Astrocyte (in vitro differentiated cells and primary cell): ENCODE measurements around the gene PEPD. TPM values are rescaled to one million over a fixed set of nuclear protein-coding genes. Genes with fewer than 3 reads are reported as not detected.

ENCODE experiments used
- DNase-seq: peaks from one replicate; pipeline ENCODE4 v3.0.0-alpha.2; 2010; ENCODE audit warnings: low read depth
- FAIRE-seq: peaks from 2 replicates; lab custom pipeline; 2011; peaks lifted over from hg19 to GRCh38; lab: Jason Lieb, UNC
- H2AFZ ChIP-seq: 2 replicates; pipeline ENCODE4 v1.6.0; 2012; ENCODE audit warnings: low read depth, low read length, inconsistent platforms
- H3K27ac ChIP-seq: 2 replicates; pipeline ENCODE4 v1.5.1; 2011; ENCODE audit warnings: low read depth, low read length, inconsistent platforms
- H3K27me3 ChIP-seq: 2 replicates; pipeline ENCODE4 v1.6.0; 2011; ENCODE audit warnings: low read length, inconsistent platforms; ENCODE audit not compliant: insufficient read depth
- H3K36me3 ChIP-seq: 2 replicates; pipeline ENCODE4 v1.5.1; 2011; ENCODE audit warnings: low read length, inconsistent platforms; ENCODE audit not compliant: insufficient read depth
- H3K4me1 ChIP-seq: 2 replicates; pipeline ENCODE4 v1.5.1; 2011; ENCODE audit warnings: low read length, inconsistent platforms; ENCODE audit not compliant: insufficient read depth
- H3K4me2 ChIP-seq: 2 replicates; pipeline ENCODE4 v1.6.0; 2012; ENCODE audit warnings: low read length, inconsistent platforms
- H3K4me3 ChIP-seq: 2 replicates; pipeline ENCODE4 v1.5.1; 2011; ENCODE audit warnings: low read depth, mild to moderate bottlenecking, low read length, inconsistent platforms; ENCODE audit not compliant: insufficient read depth
- H3K79me2 ChIP-seq: 2 replicates; pipeline ENCODE4 v1.6.0; 2012; ENCODE audit warnings: mild to moderate bottlenecking, low read length, inconsistent platforms; ENCODE audit not compliant: insufficient read depth
- H3K9ac ChIP-seq: 2 replicates; pipeline ENCODE4 v1.6.0; 2012; ENCODE audit warnings: mild to moderate bottlenecking, low read length, inconsistent platforms
- H3K9me3 ChIP-seq: 2 replicates; pipeline ENCODE4 v1.5.1; 2012; ENCODE audit warnings: low read depth, mild to moderate bottlenecking, low read length, inconsistent platforms; ENCODE audit not compliant: insufficient read depth
- H4K20me1 ChIP-seq: 2 replicates; pipeline ENCODE4 v1.6.0; 2012; ENCODE audit warnings: low read length, inconsistent platforms; ENCODE audit not compliant: insufficient read depth
- H3K27ac Mint-ChIP-seq: one replicate; pipeline ENCODE4 v1.8.0; 2021; ENCODE audit warnings: mild to moderate bottlenecking, mixed read lengths; ENCODE audit not compliant: unreplicated experiment
- H3K27me3 Mint-ChIP-seq: one replicate; pipeline ENCODE4 v1.8.0; 2021; ENCODE audit warnings: low read depth, mixed read lengths; ENCODE audit not compliant: unreplicated experiment
- H3K36me3 Mint-ChIP-seq: one replicate; pipeline ENCODE4 v1.8.0; 2021; ENCODE audit warnings: low read depth, mixed read lengths; ENCODE audit not compliant: unreplicated experiment
- H3K4me1 Mint-ChIP-seq: one replicate; pipeline ENCODE4 v1.8.0; 2021; ENCODE audit warnings: low read depth, mixed read lengths; ENCODE audit not compliant: unreplicated experiment
- H3K4me3 Mint-ChIP-seq: one replicate; pipeline ENCODE4 v1.8.0; 2021; ENCODE audit warnings: mild to moderate bottlenecking, moderate library complexity, mixed read lengths; ENCODE audit not compliant: unreplicated experiment
- H3K9me3 Mint-ChIP-seq: one replicate; pipeline ENCODE4 v1.8.0; 2021; ENCODE audit warnings: mild to moderate bottlenecking, mixed read lengths; ENCODE audit not compliant: unreplicated experiment
- CTCF ChIP-seq: IDR thresholded peaks from 2 replicates; pipeline ENCODE4 v1.5.1; 2011; ENCODE audit warnings: low read depth, mild to moderate bottlenecking, inconsistent platforms, low read length, moderate library complexity; ENCODE audit not compliant: insufficient read depth
- EZH2 ChIP-seq: IDR thresholded peaks from 2 replicates; pipeline ENCODE4 v1.6.1; 2012; ENCODE audit warnings: mild to moderate bottlenecking, low read length, inconsistent platforms; ENCODE audit not compliant: insufficient read depth
- total RNA-seq: library from RNA; stranded (reverse); gene quantifications from 2 replicates; pipeline ENCODE4 v1.2.1, GENCODE V29; 2021

The PEPD gene
- total RNA-seq, 1 donor from 2014 or later = 37.9 TPM

- no peak overlapping the region for H3K27ac Mint-ChIP-seq
- H3K36me3 Mint-ChIP-seq = no peaks in the 10 kb centered on the region
- no peaks in the 10 kb centered on the region for H3K9me3 ChIP-seq
- FAIRE-seq = no peak
- no peaks in the 10 kb centered on the region for H3K79me2 ChIP-seq
- H3K4me3 Mint-ChIP-seq = no peak overlapping the region
- no peaks in the 10 kb centered on the region for H4K20me1 ChIP-seq
- H3K4me3 ChIP-seq = no peak overlapping the region
- H2AFZ ChIP-seq = no peak overlapping the region
- H3K27me3 Mint-ChIP-seq = peaks cover 54% of the 10 kb centered on the region
- peaks cover 14% of the 10 kb centered on the region for H3K27me3 ChIP-seq
- no peaks in the 10 kb centered on the region for H3K4me1 Mint-ChIP-seq
- H3K9me3 Mint-ChIP-seq = no peaks in the 10 kb centered on the region
- no peak for DNase-seq
- H3K4me1 ChIP-seq = no peaks in the 10 kb centered on the region
- no peak overlapping the region for H3K27ac ChIP-seq
- no peak overlapping the region for H3K4me2 ChIP-seq
- H3K36me3 ChIP-seq = no peaks in the 10 kb centered on the region
- H3K9ac ChIP-seq = no peak overlapping the region
- TF ChIP-seq CTCF = no peak
- no peak for TF ChIP-seq EZH2
Observed at GRCh38 chr19:33344573-33344925, 177.0 kb downstream of the PEPD start.

- Mint-ChIP-seq H3K36me3 (no peaks in the 10 kb centered on the region), H3K27ac (no peak overlapping the region), H3K9me3 (no peaks in the 10 kb centered on the region), H3K4me1 (no peaks in the 10 kb centered on the region), H3K27me3 (peaks cover 54% of the 10 kb centered on the region), H3K4me3 (no peak overlapping the region)
- Histone ChIP-seq H3K4me2 (no peak overlapping the region), H3K27me3 (peaks cover 14% of the 10 kb centered on the region), H3K36me3 (no peaks in the 10 kb centered on the region), H3K9me3 (no peaks in the 10 kb centered on the region), H3K9ac (no peak overlapping the region), H3K79me2 (no peaks in the 10 kb centered on the region), H2AFZ (no peak overlapping the region), H3K4me3 (no peak overlapping the region), H3K27ac (no peak overlapping the region), H4K20me1 (no peaks in the 10 kb centered on the region), H3K4me1 (no peaks in the 10 kb centered on the region)
- TF ChIP-seq CTCF = no peak
- no peak for TF ChIP-seq EZH2
- FAIRE-seq (no peak), DNase-seq (no peak)
Observed at GRCh38 chr19:33343859-33344572, 177.6 kb downstream of the PEPD start.

- H3K9me3 ChIP-seq = no peaks in the 10 kb centered on the region
- no peak overlapping the region for H3K9ac ChIP-seq
- Mint-ChIP-seq H3K27me3 (peaks cover 49% of the 10 kb centered on the region), H3K4me1 (no peaks in the 10 kb centered on the region), H3K36me3 (no peaks in the 10 kb centered on the region), H3K9me3 (no peaks in the 10 kb centered on the region), H3K4me3 (no peak overlapping the region), H3K27ac (no peak overlapping the region)
- no peak overlapping the region for H3K27ac ChIP-seq
- no peaks in the 10 kb centered on the region for H3K4me1 ChIP-seq
- no peaks in the 10 kb centered on the region for H4K20me1 ChIP-seq
- no peak overlapping the region for H3K4me3 ChIP-seq
- no peak for TF ChIP-seq EZH2
- no peak for TF ChIP-seq CTCF
- H3K36me3 ChIP-seq = no peaks in the 10 kb centered on the region
- no peak overlapping the region for H3K4me2 ChIP-seq
- FAIRE-seq = no peak
- H3K79me2 ChIP-seq = no peaks in the 10 kb centered on the region
- H3K27me3 ChIP-seq = peaks cover 14% of the 10 kb centered on the region
- H2AFZ ChIP-seq = no peak overlapping the region
- DNase-seq = no peak
Observed at GRCh38 chr19:33343301-33343700, 178.3 kb downstream of the PEPD start.
